ENCODE measurements around the gene SETD2. TPM values are rescaled to one million over a fixed set of nuclear protein-coding genes. Genes with fewer than 3 reads are reported as not detected.
A peak's percentile ranks its signal among the peaks of the same experiment; 100 is the strongest.

SETD2 gene
- total RNA-seq, 4 donors from 2014 or later, result 54.3 to 113 (median 67.9) TPM

GRCh38 chr3:46990573-46991374 is 173.1 kb downstream of the SETD2 start:
- TF ChIP-seq POLR2A (IDR thresholded peaks at IDR 0.05), result no peak
- no peaks in the 10 kb centered on the region for H3K9me3 ChIP-seq
- H3K27me3 ChIP-seq, result no peaks in the 10 kb centered on the region
- H3K4me1 ChIP-seq, result peaks cover 7 to 24% (median 21%) of the 10 kb centered on the region in 4 donors
- H3K27ac ChIP-seq, result no peak overlapping the region
- H3K36me3 ChIP-seq, result no peaks in the 10 kb centered on the region
- H3K4me3 ChIP-seq, result no peak overlapping the region
- in situ Hi-C loops (cut with MboI; ENCODE audit: low pct_ligation_motif_present in 1 of 4, low pct_unique_long_range_greater_than_20kb in 1 of 4, low sequenced_read_pairs in 3 of 4) (loop anchor here in 1 of 4 donors (10.0 kb wide), 1 partner anchor 66 kb away; no protein-coding TSS in a partner anchor), intact Hi-C loops (cut with DNase I; ENCODE audit: low total_unique reads) (no loop called here)
- peak; percentile 41 for DNase-seq
- 71 to 77% methylated on average over 1 to 11 of the region's 11 CpGs for WGBS, 2 donors (ENCODE audit: low coverage in 1 of 2)

- TF ChIP-seq CTCF (IDR thresholded peaks at IDR 0.05) (no peak), EP300 (IDR thresholded peaks at IDR 0.05; ENCODE audit: low read depth) (no peak), POLR2AphosphoS5 (IDR thresholded peaks at IDR 0.05) (no peak), POLR2A (IDR thresholded peaks at IDR 0.05) (no peak)
- Histone ChIP-seq H3K4me3 (no peak overlapping the region), H3K9me3 (no peaks in the 10 kb centered on the region), H3K4me1 (peaks cover 11 to 30% (median 25%) of the 10 kb centered on the region in 4 donors), H3K27me3 (no peaks in the 10 kb centered on the region), H3K27ac (no peak overlapping the region), H3K36me3 (no peaks in the 10 kb centered on the region)
- DNase-seq, result no peak
- in situ Hi-C loops (cut with MboI; ENCODE audit: low pct_ligation_motif_present in 1 of 4, low pct_unique_long_range_greater_than_20kb in 1 of 4, low sequenced_read_pairs in 3 of 4) (loop anchor here in 1 of 4 donors (10.0 kb wide), 1 partner anchor 54 kb away; no protein-coding TSS in a partner anchor), intact Hi-C loops (cut with DNase I; ENCODE audit: low total_unique reads) (no loop called here)
- WGBS, 2 donors (ENCODE audit: low coverage in 1 of 2), result 91% methylated on average over 17 of the region's 17 CpGs; no CpG with 5 or more reads in 1 of the 2 donors
Measured at GRCh38 chr3:46989146-46989810, 174.6 kb downstream of the SETD2 start.

GRCh38 chr3:46988616-46989015 is 175.3 kb downstream of the SETD2 start:
- TF ChIP-seq CTCF (IDR thresholded peaks at IDR 0.05) (no peak), EP300 (IDR thresholded peaks at IDR 0.05; ENCODE audit: low read depth) (no peak), POLR2AphosphoS5 (IDR thresholded peaks at IDR 0.05) (no peak), POLR2A (IDR thresholded peaks at IDR 0.05) (no peak)
- no peak for DNase-seq
- intact Hi-C loops (cut with DNase I; ENCODE audit: low total_unique reads), result no loop called here
- peak overlapping the region in 2 of 4 donors; percentile 65 to 68 for H3K27ac ChIP-seq
- H3K4me1 ChIP-seq, result peaks cover 11 to 30% (median 25%) of the 10 kb centered on the region in 4 donors
- no peaks in the 10 kb centered on the region for H3K9me3 ChIP-seq
- H3K36me3 ChIP-seq, result no peaks in the 10 kb centered on the region
- in situ Hi-C loops (cut with MboI; ENCODE audit: low pct_ligation_motif_present in 1 of 4, low pct_unique_long_range_greater_than_20kb in 1 of 4, low sequenced_read_pairs in 3 of 4), result loop anchor here in 1 of 4 donors (10.0 kb wide), 1 partner anchor 54 kb away; no protein-coding TSS in a partner anchor
- no peaks in the 10 kb centered on the region for H3K27me3 ChIP-seq
- no peak overlapping the region for H3K4me3 ChIP-seq
- WGBS, 2 donors (ENCODE audit: low coverage in 1 of 2), result 93% methylated on average over 4 of the region's 4 CpGs; no CpG with 5 or more reads in 1 of the 2 donors

GRCh38 chr3:46987743-46988401 is 176.0 kb downstream of the SETD2 start:
- DNase-seq, result peak; percentile 87
- intact Hi-C loops (cut with DNase I; ENCODE audit: low total_unique reads), result no loop called here
- Histone ChIP-seq H3K27ac (peak overlapping the region; percentile 58 to 68 (median 62)), H3K27me3 (no peaks in the 10 kb centered on the region), H3K4me1 (peaks cover 11 to 31% (median 26%) of the 10 kb centered on the region in 4 donors), H3K36me3 (no peaks in the 10 kb centered on the region), H3K4me3 (peak overlapping the region in 2 of 4 donors; percentile 4 to 27), H3K9me3 (no peaks in the 10 kb centered on the region)
- in situ Hi-C loops (cut with MboI; ENCODE audit: low pct_ligation_motif_present in 1 of 4, low pct_unique_long_range_greater_than_20kb in 1 of 4, low sequenced_read_pairs in 3 of 4), result loop anchor here in 1 of 4 donors (10.0 kb wide), 1 partner anchor 53 kb away; no protein-coding TSS in a partner anchor
- TF ChIP-seq POLR2A (IDR thresholded peaks at IDR 0.05), result no peak
- WGBS, 2 donors (ENCODE audit: low coverage in 1 of 2), result 42% methylated on average over 16 of the region's 16 CpGs; no CpG with 5 or more reads in 1 of the 2 donors

Measured in transverse colon (tissue), 4 donors.